H1 (cell line): ENCODE measurements around the gene SERPING1. TPM values are rescaled to one million over a fixed set of nuclear protein-coding genes. Genes with fewer than 3 reads are reported as not detected.

Experiments
- ATF3 ChIP-seq: IDR thresholded peaks from 2 replicates; pipeline ENCODE4 v1.6.1; 2011; ENCODE audit warnings: low read depth, mild to moderate bottlenecking, low read length; ENCODE audit not compliant: insufficient read depth
- CHD1 ChIP-seq: IDR thresholded peaks from 2 replicates; pipeline ENCODE4 v1.6.1; 2012; ENCODE audit warnings: low read depth, low read length, improper control_type of control experiment
- CHD2 ChIP-seq: IDR thresholded peaks from 2 replicates; pipeline ENCODE4 v1.6.1; 2012; ENCODE audit warnings: low read length, improper control_type of control experiment
- JUND ChIP-seq: IDR thresholded peaks from 2 replicates; pipeline ENCODE4 v1.6.1; 2011; ENCODE audit warnings: mild to moderate bottlenecking, improper control_type of control experiment, low read length
- PHF8 ChIP-seq: fragments of 200-600 bp; sonication (generic); conservative IDR thresholded peaks from 2 replicates; pipeline ENCODE4 v1.7.1; 2012; ENCODE audit warnings: low read depth, mild to moderate bottlenecking, inconsistent platforms, low read length, moderate library complexity
- RAD21 ChIP-seq, 2 experiments: IDR thresholded peaks in 1 of 2; conservative IDR thresholded peaks in 1 of 2; 2 replicates each; pipeline ENCODE4 v1.6.1; 2011; ENCODE audit warnings: low read depth in 2 of 2, low read length in 2 of 2, improper control_type of control experiment in 1 of 2, inconsistent platforms in 1 of 2, mild to moderate bottlenecking in 1 of 2, moderate library complexity in 1 of 2
- SIX5 ChIP-seq: IDR thresholded peaks from 2 replicates; pipeline ENCODE4 v1.6.1; 2011; ENCODE audit warnings: mild to moderate bottlenecking, low read depth, low read length
- SP1 ChIP-seq: IDR thresholded peaks from 2 replicates; pipeline ENCODE4 v1.6.1; 2011; ENCODE audit warnings: low read depth, low read length
- polyA plus RNA-seq, 7 experiments: library from polyadenylated mRNA; depleted of rRNA in 3 of 7; stranded (reverse) in 5 of 7; unstranded in 2 of 7; fragments of >200 nt in 5 of 7; fragments of 200-250 nt in 2 of 7; gene quantifications; 1 replicate in 5 of 7; 2 replicates in 1 of 7; 4 replicates in 1 of 7; pipeline versions ENCODE4 v1.2.1 to v1.2.3, GENCODE V29; 2011 to 2013; ENCODE audit warnings: missing spikeins in 2 of 7, mixed read lengths in 2 of 7
- total RNA-seq: library from RNA; stranded (reverse); fragmentation: NEBNext Ultra II Directional; extraction: Animal tissue kit (Norgen Biotek cat#: 25700); gene quantifications from 2 replicates; pipeline ENCODE4 v1.2.1, GENCODE V29; 2021

Gene SERPING1
- total and polyA plus RNA-seq, 2 of the 8 experiments (the other 6 are each of a cell fraction or from before 2014, with no cell fraction given), result 50.9 to 54.8 TPM

- TF ChIP-seq CHD1 (no peak), SP1 (peak; percentile 27; the same call in 1 of the 2 replicates), ATF3 (no peak), PHF8 (no peak), JUND (no peak), RAD21 (IDR thresholded peaks at IDR 0.05 in 1 of 2, conservative IDR thresholded peaks at IDR 0.05 in 1 of 2; ENCODE audit: low read depth in 2 of 2, low read length in 2 of 2) (peak in 1 of 2 experiments; percentile 12; a peak in 1 of 4 replicates), CHD2 (no peak), SIX5 (no peak)
- TF ChIP-seq, all 59 proteins: peak for 14
Measured at GRCh38 chr11:57597916-57598830, 688 bp downstream of the SERPING1 start (continued).
